Measurements from ENCODE around the gene GTF2H2C.

DNA sequence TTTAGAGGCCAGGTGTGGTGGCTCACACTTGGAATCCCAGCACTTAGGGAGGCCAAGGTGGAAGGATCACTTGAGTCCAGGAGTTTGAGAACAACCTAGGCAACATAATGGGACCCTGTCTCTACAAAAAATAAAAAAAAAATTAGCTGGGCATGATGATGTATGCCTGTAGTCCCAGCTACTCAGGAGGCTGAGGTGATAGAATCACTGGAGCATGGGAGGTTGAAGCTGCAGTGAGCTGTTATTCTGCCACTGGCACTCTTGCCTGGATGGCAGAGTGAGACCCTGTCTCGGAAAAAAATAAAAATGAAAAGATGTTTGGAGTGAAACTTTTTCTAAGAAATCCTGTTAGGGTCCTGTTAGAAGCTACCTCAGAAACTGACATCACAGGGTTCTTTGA is 43.2 kb upstream of the GTF2H2C start:
- TF ChIP-seq, protein P1, sequence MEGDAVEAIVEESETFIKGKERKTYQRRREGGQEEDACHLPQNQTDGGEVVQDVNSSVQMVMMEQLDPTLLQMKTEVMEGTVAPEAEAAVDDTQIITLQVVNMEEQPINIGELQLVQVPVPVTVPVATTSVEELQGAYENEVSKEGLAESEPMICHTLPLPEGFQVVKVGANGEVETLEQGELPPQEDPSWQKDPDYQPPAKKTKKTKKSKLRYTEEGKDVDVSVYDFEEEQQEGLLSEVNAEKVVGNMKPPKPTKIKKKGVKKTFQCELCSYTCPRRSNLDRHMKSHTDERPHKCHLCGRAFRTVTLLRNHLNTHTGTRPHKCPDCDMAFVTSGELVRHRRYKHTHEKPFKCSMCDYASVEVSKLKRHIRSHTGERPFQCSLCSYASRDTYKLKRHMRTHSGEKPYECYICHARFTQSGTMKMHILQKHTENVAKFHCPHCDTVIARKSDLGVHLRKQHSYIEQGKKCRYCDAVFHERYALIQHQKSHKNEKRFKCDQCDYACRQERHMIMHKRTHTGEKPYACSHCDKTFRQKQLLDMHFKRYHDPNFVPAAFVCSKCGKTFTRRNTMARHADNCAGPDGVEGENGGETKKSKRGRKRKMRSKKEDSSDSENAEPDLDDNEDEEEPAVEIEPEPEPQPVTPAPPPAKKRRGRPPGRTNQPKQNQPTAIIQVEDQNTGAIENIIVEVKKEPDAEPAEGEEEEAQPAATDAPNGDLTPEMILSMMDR (IDR thresholded peaks at IDR 0.05) = no peak
- TF ChIP-seq POLR2A (IDR thresholded peaks at IDR 0.05) = no peak
- TF ChIP-seq EP300 (IDR thresholded peaks at IDR 0.05; ENCODE audit: low read depth) = no peak

All from transverse colon (tissue), 3 donors.